Fibroblast of lung (primary cell): ENCODE data around the gene EGR4. TPM values are rescaled to one million over a fixed set of nuclear protein-coding genes. Genes with fewer than 3 reads are reported as not detected.

ENCODE experiments used
- DNase-seq, 2 donors: peaks; one replicate each; pipeline versions ENCODE4 v3.0.0 to v3.0.0-alpha.2; 2010; ENCODE audit warnings: low read depth in 2 of 2
- H2AFZ ChIP-seq: 2 replicates; pipeline ENCODE4 v1.5.1; 2012; ENCODE audit warnings: low read length, control low read depth, inconsistent platforms
- H3K27ac ChIP-seq: 2 replicates; pipeline ENCODE4 v1.5.1; 2011; ENCODE audit warnings: low read length, control low read depth; ENCODE audit not compliant: insufficient read depth
- H3K27me3 ChIP-seq: 2 replicates; pipeline ENCODE4 v1.5.1; 2011; ENCODE audit warnings: mild to moderate bottlenecking, low read length; ENCODE audit not compliant: control insufficient read depth, insufficient read depth
- H3K36me3 ChIP-seq: 2 replicates; pipeline ENCODE4 v1.5.1; 2011; ENCODE audit warnings: low read length; ENCODE audit not compliant: control insufficient read depth, insufficient read depth
- H3K4me1 ChIP-seq: 2 replicates; pipeline ENCODE4 v1.5.1; 2011; ENCODE audit warnings: low read length; ENCODE audit not compliant: control insufficient read depth, insufficient read depth; ENCODE audit errors: extremely low read depth
- H3K4me2 ChIP-seq: 2 replicates; pipeline ENCODE4 v1.5.1; 2011; ENCODE audit warnings: low read length, control low read depth; ENCODE audit not compliant: insufficient read depth; ENCODE audit errors: extremely low read depth
- H3K4me3 ChIP-seq, 4 experiments: fragments of 200-600 bp in 1 of 4; sonication (generic) in 1 of 4; replicated peaks in 1 of 4; 2 replicates each; pipeline ENCODE4 v1.5.1; 2011 to 2016; ENCODE audit warnings: low read length in 4 of 4, low read depth in 3 of 4, mild to moderate bottlenecking in 3 of 4, control low read depth in 2 of 4, inconsistent platforms in 1 of 4, mixed read lengths in 1 of 4; ENCODE audit not compliant: insufficient read depth in 1 of 4; ENCODE audit errors: control extremely low read depth in 1 of 4
- H3K79me2 ChIP-seq: 2 replicates; pipeline ENCODE4 v1.5.1; 2012; ENCODE audit warnings: mild to moderate bottlenecking, low read length, inconsistent platforms; ENCODE audit not compliant: control insufficient read depth, insufficient read depth
- H3K9ac ChIP-seq: 2 replicates; pipeline ENCODE4 v1.5.1; 2011; ENCODE audit warnings: mild to moderate bottlenecking, low read length, control low read depth; ENCODE audit not compliant: insufficient read depth
- H3K9me3 ChIP-seq: 2 replicates; pipeline ENCODE4 v1.5.1; 2012; ENCODE audit warnings: low read depth, low read length; ENCODE audit not compliant: control insufficient read depth, insufficient read depth
- H4K20me1 ChIP-seq: 2 replicates; pipeline ENCODE4 v1.5.1; 2011; ENCODE audit warnings: low read length; ENCODE audit not compliant: control insufficient read depth, insufficient read depth; ENCODE audit errors: extremely low read depth
- EZH2 ChIP-seq: IDR thresholded peaks from 2 replicates; pipeline ENCODE4 v1.5.1; 2012; ENCODE audit warnings: low read length, control low read depth, mild to moderate bottlenecking; ENCODE audit errors: missing control alignments
- polyA plus RNA-seq, 2 donors: library from polyadenylated mRNA; depleted of rRNA in 1 of 2; stranded (reverse) in 1 of 2; unstranded in 1 of 2; fragments of >200 nt; gene quantifications; 2 replicates each; pipeline ENCODE4 v1.2.1, GENCODE V29; 2011 to 2012; ENCODE audit warnings: missing spikeins in 1 of 2
- total RNA-seq: library from RNA; depleted of rRNA; stranded (reverse); fragments of >200 nt; gene quantifications from 2 replicates; pipeline ENCODE4 v1.2.1, GENCODE V29; 2014
- TF ChIP-seq, protein P1 (sequence below), 2 donors: IDR thresholded peaks in 1 of 2; conservative IDR thresholded peaks in 1 of 2; 1 replicate in 1 of 2; 2 replicates in 1 of 2; pipeline ENCODE4 v1.5.1; 2011 to 2012; ENCODE audit warnings: low read length in 2 of 2, control low read depth in 1 of 2, inconsistent platforms in 1 of 2, low read depth in 1 of 2, mild to moderate bottlenecking in 1 of 2

The EGR4 gene
- total and polyA plus RNA-seq, 2 donors (not counting 1 experiment from before 2014, with no cell fraction given): not detected

DNA sequence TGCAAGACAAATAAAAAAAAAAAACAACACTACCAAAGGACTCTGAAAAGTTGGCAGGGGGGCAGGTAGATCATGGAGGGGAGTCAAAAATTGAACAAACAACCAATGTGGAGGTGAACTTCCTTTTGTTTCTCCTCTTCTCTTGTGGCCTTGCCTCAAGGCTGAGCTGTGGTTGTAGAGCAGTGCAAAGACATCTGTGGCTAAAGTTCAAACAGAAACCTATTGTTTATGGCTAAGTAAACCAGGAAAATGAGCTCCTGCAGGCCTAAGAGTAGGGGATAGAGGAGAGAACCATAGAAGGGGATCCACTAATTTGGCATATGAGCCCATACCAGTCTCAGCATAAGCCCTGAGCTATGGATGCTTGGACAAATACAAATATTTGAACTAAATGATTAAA, 40.2 kb upstream of the EGR4 start:
- Histone ChIP-seq H3K36me3 (no peaks in the 10 kb centered on the region), H3K9ac (no peak overlapping the region), H2AFZ (no peak overlapping the region), H3K9me3 (no peaks in the 10 kb centered on the region), H3K4me2 (no peak overlapping the region), H3K27me3 (no peaks in the 10 kb centered on the region), H4K20me1 (no peaks in the 10 kb centered on the region), H3K4me1 (no peaks in the 10 kb centered on the region), H3K27ac (no peak overlapping the region), H3K4me3 (no peak overlapping the region), H3K79me2 (no peaks in the 10 kb centered on the region)
- no peak for DNase-seq
- no peak for TF ChIP-seq EZH2
- TF ChIP-seq, protein P1, sequence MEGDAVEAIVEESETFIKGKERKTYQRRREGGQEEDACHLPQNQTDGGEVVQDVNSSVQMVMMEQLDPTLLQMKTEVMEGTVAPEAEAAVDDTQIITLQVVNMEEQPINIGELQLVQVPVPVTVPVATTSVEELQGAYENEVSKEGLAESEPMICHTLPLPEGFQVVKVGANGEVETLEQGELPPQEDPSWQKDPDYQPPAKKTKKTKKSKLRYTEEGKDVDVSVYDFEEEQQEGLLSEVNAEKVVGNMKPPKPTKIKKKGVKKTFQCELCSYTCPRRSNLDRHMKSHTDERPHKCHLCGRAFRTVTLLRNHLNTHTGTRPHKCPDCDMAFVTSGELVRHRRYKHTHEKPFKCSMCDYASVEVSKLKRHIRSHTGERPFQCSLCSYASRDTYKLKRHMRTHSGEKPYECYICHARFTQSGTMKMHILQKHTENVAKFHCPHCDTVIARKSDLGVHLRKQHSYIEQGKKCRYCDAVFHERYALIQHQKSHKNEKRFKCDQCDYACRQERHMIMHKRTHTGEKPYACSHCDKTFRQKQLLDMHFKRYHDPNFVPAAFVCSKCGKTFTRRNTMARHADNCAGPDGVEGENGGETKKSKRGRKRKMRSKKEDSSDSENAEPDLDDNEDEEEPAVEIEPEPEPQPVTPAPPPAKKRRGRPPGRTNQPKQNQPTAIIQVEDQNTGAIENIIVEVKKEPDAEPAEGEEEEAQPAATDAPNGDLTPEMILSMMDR (conservative IDR thresholded peaks at IDR 0.05 in 1 of 2, IDR thresholded peaks at IDR 0.05 in 1 of 2; ENCODE audit: low read depth in 1 of 2, low read length in 2 of 2): no peak

DNA sequence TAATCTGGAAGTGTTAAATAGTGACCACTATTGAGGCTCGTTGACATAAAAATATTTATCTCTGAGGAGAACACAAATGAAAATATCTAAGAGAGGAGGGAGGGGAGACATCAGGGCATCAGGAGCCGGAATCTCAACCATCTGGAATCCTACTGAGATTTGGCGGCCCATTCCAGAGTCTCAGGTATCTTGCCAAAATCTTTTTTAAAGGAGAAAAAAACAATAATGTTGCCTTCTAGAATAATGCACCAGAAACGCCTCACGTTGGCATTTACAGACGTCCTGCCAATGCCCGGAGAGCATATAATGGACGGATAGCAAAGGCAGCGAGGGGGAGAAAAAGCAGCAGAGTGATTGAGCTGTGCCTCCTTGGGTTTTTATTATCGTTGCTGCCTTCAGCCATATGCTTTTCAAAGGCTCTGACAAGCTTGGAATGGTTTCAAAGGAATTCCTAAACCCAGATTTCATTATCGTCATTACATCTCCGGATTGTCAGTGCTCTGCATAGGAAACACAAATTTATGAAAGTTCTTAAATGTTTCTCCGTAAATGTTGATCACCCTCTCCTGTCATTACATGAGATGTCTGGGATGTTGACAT, 30.9 kb upstream of the EGR4 start:
- H3K4me3 ChIP-seq: no peak overlapping the region
- no peak overlapping the region for H3K4me2 ChIP-seq
- no peak overlapping the region for H2AFZ ChIP-seq
- H3K4me1 ChIP-seq: no peaks in the 10 kb centered on the region
- TF ChIP-seq, protein P1 (conservative IDR thresholded peaks at IDR 0.05 in 1 of 2, IDR thresholded peaks at IDR 0.05 in 1 of 2; ENCODE audit: low read depth in 1 of 2, low read length in 2 of 2): no peak
- no peak for TF ChIP-seq EZH2
- DNase-seq: no peak
- no peaks in the 10 kb centered on the region for H3K9me3 ChIP-seq
- no peaks in the 10 kb centered on the region for H4K20me1 ChIP-seq
- no peak overlapping the region for H3K9ac ChIP-seq
- H3K36me3 ChIP-seq: no peaks in the 10 kb centered on the region
- H3K27ac ChIP-seq: no peak overlapping the region
- H3K79me2 ChIP-seq: no peaks in the 10 kb centered on the region
- H3K27me3 ChIP-seq: peaks cover 15% of the 10 kb centered on the region

DNA sequence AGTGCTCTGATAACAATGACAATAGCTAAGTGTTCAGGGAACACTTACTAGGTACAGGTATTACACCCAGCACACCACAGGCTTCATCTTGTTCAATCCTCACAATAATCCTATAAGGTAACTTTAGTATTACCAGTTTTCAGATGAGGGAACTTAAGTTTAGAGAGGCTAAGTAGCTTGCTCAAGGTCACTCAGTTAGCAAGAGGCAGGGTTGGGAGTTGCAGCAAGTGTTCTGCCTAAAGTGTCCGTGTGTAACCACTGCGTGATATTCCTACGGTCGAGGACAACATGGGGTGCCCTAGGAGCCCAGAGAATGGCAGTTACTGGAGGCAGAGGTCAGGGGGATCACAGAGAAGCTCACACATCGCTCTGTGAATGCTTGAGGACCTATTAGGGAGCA, 30.2 kb upstream of the EGR4 start:
- no peak overlapping the region for H3K4me2 ChIP-seq
- TF ChIP-seq EZH2: no peak
- TF ChIP-seq, protein P1 (conservative IDR thresholded peaks at IDR 0.05 in 1 of 2, IDR thresholded peaks at IDR 0.05 in 1 of 2; ENCODE audit: low read depth in 1 of 2, low read length in 2 of 2): no peak

More for the DNA sequence above, 30.2 kb upstream of the EGR4 start:
- Histone ChIP-seq H3K79me2 (no peaks in the 10 kb centered on the region), H2AFZ (no peak overlapping the region), H3K4me1 (no peaks in the 10 kb centered on the region), H3K9ac (no peak overlapping the region), H3K36me3 (no peaks in the 10 kb centered on the region), H3K27ac (no peak overlapping the region), H4K20me1 (no peaks in the 10 kb centered on the region), H3K27me3 (peaks cover 15% of the 10 kb centered on the region), H3K4me3 (no peak overlapping the region), H3K9me3 (no peaks in the 10 kb centered on the region)
- DNase-seq: no peak
